Choroid plexus epithelial cell (primary cell): Measurements from ENCODE around the gene LARP4B.

Experiments
- DNase-seq: peaks from one replicate; pipeline ENCODE4 v3.0.0-alpha.2; 2010; ENCODE audit warnings: low read depth
- H3K4me3 ChIP-seq: 2 replicates; pipeline ENCODE4 v1.5.1; 2011; ENCODE audit warnings: low read depth, mild to moderate bottlenecking, control low read depth, low read length, moderate library complexity
- TF ChIP-seq, protein P1 (sequence below): conservative IDR thresholded peaks from 2 replicates; pipeline ENCODE4 v1.5.1; 2011; ENCODE audit warnings: low read depth, mild to moderate bottlenecking, control low read depth, inconsistent platforms, low read length, moderate library complexity

Gene LARP4B

DNA sequence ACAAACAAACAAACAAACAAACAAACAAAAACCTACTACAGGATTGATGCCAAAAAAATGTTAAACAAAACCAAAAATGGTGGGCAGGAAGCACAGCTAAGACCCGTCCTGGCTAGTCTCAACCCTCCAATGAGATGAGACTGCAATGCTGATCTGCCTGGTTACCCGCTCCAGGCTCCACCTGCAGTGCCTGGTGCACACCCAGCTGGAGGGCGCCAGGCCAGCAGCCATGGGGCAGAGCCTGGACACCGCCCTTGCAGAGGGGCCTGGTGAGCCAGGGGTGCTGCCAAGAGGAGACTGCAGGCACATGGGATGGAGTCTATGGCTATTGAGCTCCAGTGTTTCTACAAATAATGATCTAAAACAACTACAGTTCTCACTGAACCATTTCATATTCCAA is 107.0 kb downstream of the LARP4B start:
- DNase-seq = no peak
- no peak overlapping the region for H3K4me3 ChIP-seq
- TF ChIP-seq, protein P1, sequence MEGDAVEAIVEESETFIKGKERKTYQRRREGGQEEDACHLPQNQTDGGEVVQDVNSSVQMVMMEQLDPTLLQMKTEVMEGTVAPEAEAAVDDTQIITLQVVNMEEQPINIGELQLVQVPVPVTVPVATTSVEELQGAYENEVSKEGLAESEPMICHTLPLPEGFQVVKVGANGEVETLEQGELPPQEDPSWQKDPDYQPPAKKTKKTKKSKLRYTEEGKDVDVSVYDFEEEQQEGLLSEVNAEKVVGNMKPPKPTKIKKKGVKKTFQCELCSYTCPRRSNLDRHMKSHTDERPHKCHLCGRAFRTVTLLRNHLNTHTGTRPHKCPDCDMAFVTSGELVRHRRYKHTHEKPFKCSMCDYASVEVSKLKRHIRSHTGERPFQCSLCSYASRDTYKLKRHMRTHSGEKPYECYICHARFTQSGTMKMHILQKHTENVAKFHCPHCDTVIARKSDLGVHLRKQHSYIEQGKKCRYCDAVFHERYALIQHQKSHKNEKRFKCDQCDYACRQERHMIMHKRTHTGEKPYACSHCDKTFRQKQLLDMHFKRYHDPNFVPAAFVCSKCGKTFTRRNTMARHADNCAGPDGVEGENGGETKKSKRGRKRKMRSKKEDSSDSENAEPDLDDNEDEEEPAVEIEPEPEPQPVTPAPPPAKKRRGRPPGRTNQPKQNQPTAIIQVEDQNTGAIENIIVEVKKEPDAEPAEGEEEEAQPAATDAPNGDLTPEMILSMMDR = no peak

DNA sequence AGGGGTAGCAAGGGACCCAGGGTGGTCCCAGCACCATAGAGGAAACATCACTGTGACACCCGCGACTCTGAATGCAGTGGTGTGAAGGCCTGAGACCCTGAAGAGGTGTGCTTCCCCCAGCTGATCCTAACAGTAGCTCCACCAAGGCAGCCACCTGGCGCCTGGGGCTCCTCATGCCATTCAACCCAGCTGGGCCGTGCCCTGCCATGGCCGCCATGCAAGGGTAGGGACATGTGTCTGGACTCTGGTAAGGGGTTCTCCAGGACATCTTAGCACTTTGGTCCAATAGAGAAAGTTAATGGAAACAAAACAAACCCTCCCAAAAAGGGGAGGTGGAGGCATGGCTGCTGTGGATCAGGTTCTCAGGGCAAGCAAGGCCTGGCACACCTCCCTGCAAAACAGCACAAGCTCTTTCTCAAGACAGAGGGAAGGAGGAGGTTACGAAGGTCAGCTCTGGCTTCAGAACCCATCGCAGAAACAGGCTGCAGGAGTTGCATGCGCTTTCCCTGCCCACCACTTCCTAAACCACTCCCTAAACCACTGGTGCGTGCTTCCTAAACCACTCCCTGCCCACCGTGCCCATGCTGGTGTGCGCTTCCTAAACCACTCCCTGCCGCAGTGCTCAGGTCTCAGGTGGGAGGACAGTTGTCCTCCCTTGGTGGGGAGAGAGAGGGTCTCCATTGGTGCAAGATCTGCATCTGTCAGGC is 108.7 kb downstream of the LARP4B start:
- H3K4me3 ChIP-seq = no peak overlapping the region
- no peak for DNase-seq
- TF ChIP-seq, protein P1 = no peak

DNA sequence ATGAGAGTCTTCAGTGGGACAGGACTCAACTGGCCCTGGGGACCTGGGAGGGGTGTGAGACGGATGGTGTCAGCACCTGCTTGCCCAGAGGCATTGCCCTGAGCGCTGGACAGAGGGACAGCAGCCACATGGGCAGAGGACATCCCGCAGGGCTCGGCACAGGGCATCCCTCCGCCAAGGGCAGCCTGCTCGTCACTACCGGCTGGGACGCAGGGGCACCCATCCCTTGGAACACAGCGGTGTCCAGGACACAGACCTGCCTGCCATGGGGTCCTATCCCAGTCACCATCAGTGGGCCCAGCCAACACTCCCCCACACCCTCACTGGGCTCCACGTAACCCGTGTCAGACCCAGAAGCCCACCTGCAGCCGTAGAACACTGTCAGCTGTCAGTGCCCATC is 109.3 kb downstream of the LARP4B start:
- TF ChIP-seq, protein P1 = no peak

DNA sequence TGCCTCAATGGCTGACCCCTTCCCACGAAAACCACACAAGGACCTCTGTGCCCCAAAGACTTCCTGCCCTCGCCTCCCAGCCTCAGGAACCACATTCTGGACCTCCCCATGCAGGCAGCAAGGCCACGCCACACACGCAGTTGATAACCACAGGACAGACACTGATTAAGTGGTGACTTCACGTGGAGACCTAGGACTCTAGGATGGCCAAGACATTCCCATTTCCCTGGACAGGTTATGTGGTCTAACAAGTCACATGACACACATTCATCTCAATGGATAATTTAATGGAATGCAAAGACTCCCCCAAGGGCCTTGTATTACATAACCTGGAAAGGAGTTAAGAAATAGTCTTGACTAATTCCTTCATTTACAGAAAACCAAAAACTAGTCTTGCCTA is 110.2 kb downstream of the LARP4B start:
- no peak overlapping the region for H3K4me3 ChIP-seq
- TF ChIP-seq, protein P1 = no peak
- peak; percentile 68 for DNase-seq

More for the DNA sequence above, 109.3 kb downstream of the LARP4B start:
- H3K4me3 ChIP-seq = no peak overlapping the region
- DNase-seq = no peak

DNA sequence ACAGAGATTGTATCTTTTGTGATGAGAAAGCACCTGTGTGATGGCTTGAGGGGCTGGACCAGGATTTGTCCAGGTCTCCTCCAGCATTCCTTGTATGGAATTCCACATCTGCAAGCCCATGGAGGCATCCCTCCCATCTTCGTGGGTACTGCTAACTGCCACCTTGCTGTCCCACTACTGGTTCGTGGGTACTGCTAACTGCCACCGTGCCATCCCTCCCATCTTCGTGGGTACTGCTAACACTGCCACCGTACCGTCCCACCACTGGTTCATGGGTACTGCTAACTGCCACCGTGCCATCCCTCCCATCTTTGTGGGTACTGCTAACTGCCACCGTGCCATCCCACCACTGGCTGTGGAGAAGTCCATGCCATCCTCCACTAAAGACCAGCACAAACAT is 111.7 kb downstream of the LARP4B start:
- DNase-seq = no peak
- H3K4me3 ChIP-seq = no peak overlapping the region
- TF ChIP-seq, protein P1 = no peak

DNA sequence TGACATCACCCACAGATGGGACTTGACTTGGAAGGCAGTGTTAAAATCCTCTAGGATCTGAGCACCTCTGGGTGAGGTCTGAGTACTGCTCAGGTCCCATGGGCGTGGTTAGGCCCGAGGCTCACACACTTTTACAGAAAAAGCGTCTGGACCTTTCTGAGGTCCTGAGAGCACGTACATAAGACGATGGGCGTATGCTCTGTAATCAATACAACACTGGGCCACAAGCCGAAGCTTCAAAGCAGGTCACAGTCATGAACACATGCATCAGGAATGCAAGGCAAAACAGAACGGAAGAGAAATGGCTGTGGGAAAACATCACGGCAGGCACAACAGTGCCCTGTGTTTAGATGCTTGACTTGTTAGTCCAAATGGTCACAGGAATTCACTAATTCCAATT is 112.2 kb downstream of the LARP4B start:
- DNase-seq = peak; percentile 74
- no peak overlapping the region for H3K4me3 ChIP-seq
- TF ChIP-seq, protein P1 = no peak
